Measurements from ENCODE around the gene ACR. TPM values are rescaled to one million over a fixed set of nuclear protein-coding genes. Genes with fewer than 3 reads are reported as not detected.
A peak's percentile ranks its signal among the peaks of the same experiment; 100 is the strongest.

The ACR gene
- total and polyA plus RNA-seq, 2 of the 4 experiments (the other 2 are of a cell fraction): not detected

DNA sequence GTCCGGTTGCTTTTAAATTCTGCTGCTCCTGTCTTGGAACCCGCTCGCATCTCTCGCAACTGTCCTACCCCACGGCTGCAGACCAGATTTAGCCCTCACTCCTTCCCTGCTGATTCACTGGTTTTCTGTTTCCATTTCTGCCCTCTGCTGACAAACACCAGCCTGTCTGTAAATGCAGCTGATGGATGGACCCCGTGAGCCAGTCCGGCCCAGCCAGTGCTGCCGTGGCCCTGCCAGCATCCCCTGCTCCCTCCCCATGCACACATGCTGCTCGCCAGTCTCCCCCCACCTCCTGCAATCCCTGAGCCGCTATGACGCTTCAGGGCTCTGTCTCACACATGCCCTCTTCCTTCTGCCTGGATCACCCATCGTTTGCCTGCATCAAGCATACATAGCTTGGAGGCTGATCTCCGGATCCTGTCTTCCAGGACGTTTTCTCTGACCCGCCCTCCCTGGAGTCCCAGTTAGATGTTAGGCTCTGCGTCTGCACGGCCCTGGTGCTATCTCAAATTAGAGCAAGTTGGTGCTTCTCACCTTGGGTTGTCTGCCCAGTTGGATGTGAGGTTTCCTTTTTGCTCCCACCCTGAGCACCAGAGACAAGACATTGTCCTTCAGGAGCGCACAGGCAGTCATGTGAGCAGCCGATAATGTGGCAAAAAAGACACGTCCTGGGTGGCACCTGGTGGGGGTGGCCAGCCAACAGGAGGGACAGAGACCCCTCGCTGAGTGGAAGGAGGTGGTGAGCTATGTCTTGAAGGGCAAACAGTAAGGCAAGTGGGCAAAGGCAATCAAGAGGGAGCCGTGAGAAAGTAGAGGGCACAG lies 4.3 kb upstream of the ACR start:
- ATAC-seq (ENCODE audit: low read depth) (peak; percentile 76), DNase-seq (peak; percentile 59)
- no peak overlapping the region for H3K23ac ChIP-seq (ENCODE audit: low read depth, low read length)
- TF ChIP-seq MAZ (IDR thresholded peaks at IDR 0.05; ENCODE audit: borderline replicate concordance, low read depth, low read length) (0 out of 2 replicates have a peak, but pooled peaks have one; percentile 26), SMC3 (IDR thresholded peaks at IDR 0.05; ENCODE audit: low read depth, low read length) (no peak), RFX5 (IDR thresholded peaks at IDR 0.05; ENCODE audit: low read depth, low read length) (no peak)
- TF ChIP-seq, protein P1, sequence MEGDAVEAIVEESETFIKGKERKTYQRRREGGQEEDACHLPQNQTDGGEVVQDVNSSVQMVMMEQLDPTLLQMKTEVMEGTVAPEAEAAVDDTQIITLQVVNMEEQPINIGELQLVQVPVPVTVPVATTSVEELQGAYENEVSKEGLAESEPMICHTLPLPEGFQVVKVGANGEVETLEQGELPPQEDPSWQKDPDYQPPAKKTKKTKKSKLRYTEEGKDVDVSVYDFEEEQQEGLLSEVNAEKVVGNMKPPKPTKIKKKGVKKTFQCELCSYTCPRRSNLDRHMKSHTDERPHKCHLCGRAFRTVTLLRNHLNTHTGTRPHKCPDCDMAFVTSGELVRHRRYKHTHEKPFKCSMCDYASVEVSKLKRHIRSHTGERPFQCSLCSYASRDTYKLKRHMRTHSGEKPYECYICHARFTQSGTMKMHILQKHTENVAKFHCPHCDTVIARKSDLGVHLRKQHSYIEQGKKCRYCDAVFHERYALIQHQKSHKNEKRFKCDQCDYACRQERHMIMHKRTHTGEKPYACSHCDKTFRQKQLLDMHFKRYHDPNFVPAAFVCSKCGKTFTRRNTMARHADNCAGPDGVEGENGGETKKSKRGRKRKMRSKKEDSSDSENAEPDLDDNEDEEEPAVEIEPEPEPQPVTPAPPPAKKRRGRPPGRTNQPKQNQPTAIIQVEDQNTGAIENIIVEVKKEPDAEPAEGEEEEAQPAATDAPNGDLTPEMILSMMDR (conservative IDR thresholded peaks at IDR 0.05; ENCODE audit: low read depth, low read length): 0 out of 2 replicates have a peak, but pooled peaks have one; percentile 10
- TF ChIP-seq, protein P2, sequence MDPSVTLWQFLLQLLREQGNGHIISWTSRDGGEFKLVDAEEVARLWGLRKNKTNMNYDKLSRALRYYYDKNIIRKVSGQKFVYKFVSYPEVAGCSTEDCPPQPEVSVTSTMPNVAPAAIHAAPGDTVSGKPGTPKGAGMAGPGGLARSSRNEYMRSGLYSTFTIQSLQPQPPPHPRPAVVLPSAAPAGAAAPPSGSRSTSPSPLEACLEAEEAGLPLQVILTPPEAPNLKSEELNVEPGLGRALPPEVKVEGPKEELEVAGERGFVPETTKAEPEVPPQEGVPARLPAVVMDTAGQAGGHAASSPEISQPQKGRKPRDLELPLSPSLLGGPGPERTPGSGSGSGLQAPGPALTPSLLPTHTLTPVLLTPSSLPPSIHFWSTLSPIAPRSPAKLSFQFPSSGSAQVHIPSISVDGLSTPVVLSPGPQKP (IDR thresholded peaks at IDR 0.05; ENCODE audit: borderline replicate concordance, low read depth, low read length): no peak
- no peak overlapping the region for H4K5ac ChIP-seq (ENCODE audit: low read depth, low read length)
- H3K14ac ChIP-seq (replicated peaks; ENCODE audit: low read depth, low read length): 0 out of 2 replicates have a peak overlapping the region, but pooled peaks have one; percentile 1
- no peak overlapping the region; the same call in 1 of the 2 replicates for H2AK5ac ChIP-seq (ENCODE audit: low read depth, low read length)
- peak overlapping the region; percentile 39; the same call in 1 of the 2 replicates for H3K4me2 ChIP-seq (ENCODE audit: low read depth, low read length)
- in situ Hi-C loops (cut with MboI; ENCODE audit: low sequenced_read_pairs): no loop called here
- no peaks in the 10 kb centered on the region for H3K79me1 ChIP-seq (ENCODE audit: low read depth in 1 of 2, low read length in 2 of 2)
- H3K9me3 ChIP-seq (ENCODE audit: control insufficient read depth, insufficient read depth, low read length): no peaks in the 10 kb centered on the region
- no peak overlapping the region for H4K91ac ChIP-seq (ENCODE audit: insufficient read depth, low read depth, low read length)
- no peak overlapping the region for H3K18ac ChIP-seq (ENCODE audit: low read depth, low read length)
- no peak overlapping the region for H3K27ac ChIP-seq (ENCODE audit: insufficient read depth, low read length)
- H2BK20ac ChIP-seq (ENCODE audit: low read depth, low read length): no peak overlapping the region
- H3K56ac ChIP-seq (ENCODE audit: extremely low read depth, insufficient read depth, low read length): no peak overlapping the region
- no peaks in the 10 kb centered on the region for H3K9me1 ChIP-seq (ENCODE audit: insufficient read depth, low read length)
- peaks cover 7% of the 10 kb centered on the region for H3K4me1 ChIP-seq (ENCODE audit: control insufficient read depth, insufficient read depth, low read length)
- no peaks in the 10 kb centered on the region for H3K36me3 ChIP-seq (ENCODE audit: control insufficient read depth, insufficient read depth, low read length)
- peak overlapping the region; percentile 76 for H2AFZ ChIP-seq (replicated peaks; ENCODE audit: low read length, poor library complexity)
- no peak overlapping the region for H3K4ac ChIP-seq (ENCODE audit: low read depth, low read length)
- POLR2A ChIA-PET (ENCODE audit: unreplicated experiment): no interaction called here
- H3K9ac ChIP-seq (ENCODE audit: low read depth, low read length): no peak overlapping the region
- no peak overlapping the region for H2BK5ac ChIP-seq (ENCODE audit: low read depth, low read length, poor library complexity, severe bottlenecking)
- no TSS peak for BruUV-seq (replicated peaks)
- H4K8ac ChIP-seq (ENCODE audit: low read depth in 2 of 2, low read length in 2 of 2): no peak overlapping the region
- intact Hi-C loops (cut with micrococcal nuclease): no loop called here
- H3K4me3 ChIP-seq (ENCODE audit: insufficient read depth, low read depth, low read length): 0 out of 2 replicates have a peak overlapping the region, but pooled peaks have one; percentile 5
- no peak overlapping the region for H2BK120ac ChIP-seq (ENCODE audit: low read depth, low read length)
- H2BK15ac ChIP-seq (ENCODE audit: low read depth, low read length): no peak overlapping the region
- H4K20me1 ChIP-seq (ENCODE audit: insufficient read depth, low read length): peaks cover 8% of the 10 kb centered on the region; the same call in 1 of the 2 replicates
- dilution Hi-C loops (cut with HindIII; ENCODE audit: low sequenced_read_pairs, unreplicated experiment): no loop called here
- no peak overlapping the region for H2AK9ac ChIP-seq (replicated peaks; ENCODE audit: low read depth, low read length, poor library complexity)
- CTCF ChIA-PET: interaction anchor here (0.7 kb wide), 1 partner anchor 24 kb away, joined by 3 read pairs; no protein-coding TSS in a partner anchor
- WGBS, 2 experiments (ENCODE audit: extremely low coverage in 2 of 2, insufficient read length in 1 of 2): 36% methylated on average over 10 of the region's 22 CpGs; no CpG with 5 or more reads in 1 of the 2 experiments
- H3K27me3 ChIP-seq (ENCODE audit: control insufficient read depth, insufficient read depth, low read length): peaks cover 19% of the 10 kb centered on the region

All from IMR-90 (cell line).